K562 (cell line): Measurements from ENCODE around the gene SLBP. TPM values are rescaled to one million over a fixed set of nuclear protein-coding genes. Genes with fewer than 3 reads are reported as not detected.
A peak's percentile ranks its signal among the peaks of the same experiment; 100 is the strongest.

Experiments
- ARID1B ChIP-seq: fragments of 450-650 bp; IDR thresholded peaks from 2 replicates; pipeline ENCODE4 v1.6.1; 2016; ENCODE audit warnings: antibody characterized with exemption, mild to moderate bottlenecking, inconsistent platforms
- ARNT ChIP-seq, 2 experiments: fragments of 450-650 bp; IDR thresholded peaks; 2 replicates each; pipeline ENCODE4 v1.6.1; 2016; ENCODE audit warnings: mild to moderate bottlenecking in 1 of 2
- ATF6 ChIP-seq: sonication (generic); formaldehyde crosslinking; IDR thresholded peaks from 2 replicates; pipeline ENCODE4 v1.4.0; 2020; ENCODE audit warnings: mild to moderate bottlenecking, missing genetic modification reagents
- CTBP1 ChIP-seq: fragments of 450-650 bp; IDR thresholded peaks from 2 replicates; pipeline ENCODE4 v1.6.1; 2016; ENCODE audit warnings: borderline replicate concordance
- HES1 ChIP-seq: fragments of 450-650 bp; IDR thresholded peaks from 2 replicates; pipeline ENCODE4 v1.6.1; 2016; ENCODE audit warnings: low read depth, mild to moderate bottlenecking, moderate library complexity
- JUNB ChIP-seq: fragments of 450-650 bp; formaldehyde crosslinking; conservative IDR thresholded peaks from 2 replicates; pipeline ENCODE4 v1.4.0; 2020; ENCODE audit warnings: mild to moderate bottlenecking
- KHSRP ChIP-seq: fragments of 450-650 bp; IDR thresholded peaks from 2 replicates; pipeline ENCODE4 v1.6.1; 2017
- MBD1 ChIP-seq: fragments of 250-450 bp; sonication (Bioruptor Pico); IDR thresholded peaks from 2 replicates; pipeline ENCODE4 v1.8.0; 2022; ENCODE audit warnings: inconsistent platforms
- NBN ChIP-seq: fragments of 450-650 bp; IDR thresholded peaks from 2 replicates; pipeline ENCODE4 v1.6.1; 2016; ENCODE audit warnings: low read depth, mild to moderate bottlenecking
- PBX2 ChIP-seq, 2 experiments: IDR thresholded peaks in 1 of 2; conservative IDR thresholded peaks in 1 of 2; 2 replicates each; pipeline ENCODE4 v1.6.1; 2016; ENCODE audit warnings: low read depth in 2 of 2, mild to moderate bottlenecking in 1 of 2, missing compliant biosample characterization in 1 of 2, missing genetic modification characterization in 1 of 2, moderate library complexity in 1 of 2
- TEAD1 ChIP-seq, 2 experiments: fragments of 450-650 bp in 1 of 2; sonication (generic) in 1 of 2; formaldehyde crosslinking; IDR thresholded peaks; 2 replicates each; pipeline versions ENCODE4 v1.4.0 to v1.8.0; 2020 to 2022; ENCODE audit warnings: mild to moderate bottlenecking in 2 of 2, missing genetic modification reagents in 1 of 2
- TOE1 ChIP-seq, 2 experiments: fragments of 450-650 bp in 1 of 2; sonication (generic) in 1 of 2; formaldehyde crosslinking in 1 of 2; IDR thresholded peaks; 2 replicates each; pipeline versions ENCODE4 v1.7.1 to v1.8.0; 2016 to 2022; ENCODE audit warnings: borderline replicate concordance in 2 of 2, mild to moderate bottlenecking in 2 of 2, antibody characterized with exemption in 1 of 2, inconsistent platforms in 1 of 2, low read depth in 1 of 2, missing genetic modification reagents in 1 of 2, moderate library complexity in 1 of 2
- ZNF239 ChIP-seq: fragments of 250-450 bp; sonication (Bioruptor Pico); IDR thresholded peaks from 2 replicates; pipeline ENCODE4 v1.4.0; 2020; ENCODE audit warnings: mild to moderate bottlenecking
- ZNF354B ChIP-seq: fragments of 250-450 bp; sonication (Bioruptor Pico); IDR thresholded peaks from 2 replicates; pipeline ENCODE4 v1.4.0; 2020
- polyA plus RNA-seq, 8 experiments: library from polyadenylated mRNA; depleted of rRNA in 4 of 8; stranded (reverse) in 5 of 8; unstranded in 3 of 8; fragments of >200 nt; fragmentation: Nextera tagmentation in 2 of 8; fragmentation: Illumina TruSeq in 1 of 8; extraction: Ambion mirVana in 2 of 8; extraction: Trizol in 1 of 8; gene quantifications; 2 replicates each; pipeline versions ENCODE4 v1.2.1 to v1.2.3, GENCODE V29; 2011 to 2014; ENCODE audit warnings: inconsistent platforms in 1 of 8, missing spikeins in 1 of 8
- total RNA-seq, 7 experiments: library from RNA; depleted of rRNA in 6 of 7; stranded (reverse); fragments of >200 nt in 6 of 7; fragmentation: Illumina TruSeq in 2 of 7; extraction: Trizol in 2 of 7; gene quantifications; 2 replicates each; pipeline versions ENCODE4 v1.2.1 to v1.2.3, GENCODE V29; 2011 to 2021; ENCODE audit warnings: low replicate concordance in 1 of 7
- TF ChIP-seq, protein P1 (sequence below): fragments of 250-450 bp; sonication (Bioruptor Pico); IDR thresholded peaks from 2 replicates; pipeline ENCODE4 v1.5.0; 2021
- TF ChIP-seq, protein P2 (sequence below): fragments of 250-450 bp; sonication (Bioruptor Pico); IDR thresholded peaks from 2 replicates; pipeline ENCODE4 v1.5.0; 2020; ENCODE audit warnings: mild to moderate bottlenecking

SLBP gene
- total and polyA plus RNA-seq, 9 of the 15 experiments (the other 6 are each of a cell fraction or from before 2014, with no cell fraction given): 49.4 to 221 (median 162) TPM

DNA sequence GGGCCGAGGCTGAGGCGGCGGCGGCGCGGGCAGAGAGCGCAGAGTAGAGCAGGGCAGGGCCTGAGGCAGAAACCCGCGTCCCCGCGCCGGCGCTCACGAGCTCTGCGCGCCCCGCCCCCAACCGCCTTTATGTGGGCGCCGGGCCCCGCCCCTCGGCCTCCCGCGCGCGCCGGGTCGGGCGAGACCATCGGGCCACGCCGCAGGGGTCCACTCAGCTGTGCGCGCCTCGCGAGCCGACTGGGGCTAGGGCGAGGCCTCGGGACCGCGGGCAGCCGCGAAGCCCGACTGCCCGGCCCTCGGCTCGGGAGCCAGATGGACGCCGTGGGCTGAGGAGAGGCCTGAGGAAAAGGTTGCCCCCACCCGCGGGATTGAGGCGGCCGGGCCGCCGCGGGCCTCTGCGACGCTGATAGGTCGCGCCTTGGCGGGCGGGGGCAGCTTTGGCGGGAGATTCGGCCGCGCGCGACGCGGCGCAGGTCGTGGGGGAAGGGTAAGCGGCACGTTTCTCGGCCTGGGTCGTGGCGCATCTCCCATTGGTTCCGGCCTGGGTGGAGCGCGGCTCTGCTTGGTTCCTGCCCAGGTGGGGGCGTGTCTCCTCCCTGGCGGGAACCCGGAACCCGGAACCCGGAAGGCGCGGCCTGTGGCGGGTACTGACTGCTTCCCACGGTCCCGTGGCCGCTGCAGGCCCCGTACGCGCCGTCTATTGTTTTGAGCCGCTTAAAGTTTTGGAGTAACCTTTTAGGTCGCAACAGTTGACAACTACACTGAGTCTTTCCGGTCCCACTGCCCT lies at the start of gene SLBP (continued):
- TF ChIP-seq, protein P1, sequence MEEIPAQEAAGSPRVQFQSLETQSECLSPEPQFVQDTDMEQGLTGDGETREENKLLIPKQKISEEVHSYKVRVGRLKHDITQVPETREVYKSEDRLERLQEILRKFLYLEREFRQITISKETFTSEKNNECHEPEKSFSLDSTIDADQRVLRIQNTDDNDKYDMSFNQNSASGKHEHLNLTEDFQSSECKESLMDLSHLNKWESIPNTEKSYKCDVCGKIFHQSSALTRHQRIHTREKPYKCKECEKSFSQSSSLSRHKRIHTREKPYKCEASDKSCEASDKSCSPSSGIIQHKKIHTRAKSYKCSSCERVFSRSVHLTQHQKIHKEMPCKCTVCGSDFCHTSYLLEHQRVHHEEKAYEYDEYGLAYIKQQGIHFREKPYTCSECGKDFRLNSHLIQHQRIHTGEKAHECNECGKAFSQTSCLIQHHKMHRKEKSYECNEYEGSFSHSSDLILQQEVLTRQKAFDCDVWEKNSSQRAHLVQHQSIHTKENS (CRISPR knock-in tag): no peak
- peak; percentile 99 for TF ChIP-seq ATF6
- TF ChIP-seq NBN: peak; percentile 64; the same call in 1 of the 2 replicates
- TF ChIP-seq PBX2 (CRISPR knock-in tag; IDR thresholded peaks at IDR 0.05; ENCODE audit: low read depth): no peak
- TF ChIP-seq PBX2 (tag; conservative IDR thresholded peaks at IDR 0.05; ENCODE audit: low read depth): no peak
- TF ChIP-seq JUNB (CRISPR knock-in tag): no peak
- TF ChIP-seq TEAD1 (CRISPR knock-in tag; IDR thresholded peaks at IDR 0.05): peak; percentile 55 to 88; a peak in 2 of 4 replicates
- TF ChIP-seq TOE1 (IDR thresholded peaks at IDR 0.05; ENCODE audit: borderline replicate concordance): peak; percentile 58; the same call in 1 of the 2 replicates
- TF ChIP-seq TOE1 (CRISPR knock-in tag; IDR thresholded peaks at IDR 0.05; ENCODE audit: borderline replicate concordance, low read depth): peak; percentile 96
- TF ChIP-seq KHSRP: no peak
- TF ChIP-seq ZNF354B (CRISPR knock-in tag): no peak
- no peak for TF ChIP-seq ARID1B
- no peak for TF ChIP-seq ARNT (IDR thresholded peaks at IDR 0.05)
- TF ChIP-seq MBD1 (CRISPR knock-in tag): no peak
- TF ChIP-seq, protein P2, sequence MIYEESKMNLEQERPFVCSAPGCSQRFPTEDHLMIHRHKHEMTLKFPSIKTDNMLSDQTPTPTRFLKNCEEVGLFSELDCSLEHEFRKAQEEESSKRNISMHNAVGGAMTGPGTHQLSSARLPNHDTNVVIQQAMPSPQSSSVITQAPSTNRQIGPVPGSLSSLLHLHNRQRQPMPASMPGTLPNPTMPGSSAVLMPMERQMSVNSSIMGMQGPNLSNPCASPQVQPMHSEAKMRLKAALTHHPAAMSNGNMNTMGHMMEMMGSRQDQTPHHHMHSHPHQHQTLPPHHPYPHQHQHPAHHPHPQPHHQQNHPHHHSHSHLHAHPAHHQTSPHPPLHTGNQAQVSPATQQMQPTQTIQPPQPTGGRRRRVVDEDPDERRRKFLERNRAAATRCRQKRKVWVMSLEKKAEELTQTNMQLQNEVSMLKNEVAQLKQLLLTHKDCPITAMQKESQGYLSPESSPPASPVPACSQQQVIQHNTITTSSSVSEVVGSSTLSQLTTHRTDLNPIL: no peak
- peak; percentile 90 for TF ChIP-seq HES1
- TF ChIP-seq ZNF239 (CRISPR knock-in tag): no peak
- peak; percentile 96 for TF ChIP-seq CTBP1
